Stimulated activated CD8-positive, alpha-beta memory T cell treated with anti-CD3 and anti-CD28 coated beads, Interleukin-2, amount 100 ng/mL, for 48 hours (primary cell): ENCODE measurements around the gene SLAMF6.
"Not testable (repeated sequence)": the region's sequence is repeated elsewhere in the genome, so short reads cannot be mapped to it uniquely, and the experiment has no call there.

ENCODE experiments used
- DNase-seq, 2 donors: peaks; one replicate each; pipeline ENCODE4 v3.0.0-alpha.2; 2020; ENCODE audit warnings: low read depth in 2 of 2

The SLAMF6 gene

GRCh38 chr1:160504651-160505050 lies 18.4 kb downstream of the SLAMF6 start:
- DNase-seq, result no peak

GRCh38 chr1:160503087-160503486 lies 20.0 kb downstream of the SLAMF6 start:
- no peak for DNase-seq

GRCh38 chr1:160500321-160500990 lies 22.6 kb downstream of the SLAMF6 start:
- DNase-seq, result no peak

GRCh38 chr1:160499631-160500030 lies 23.4 kb downstream of the SLAMF6 start:
- no peak for DNase-seq

GRCh38 chr1:160498301-160499065 lies 24.6 kb downstream of the SLAMF6 start:
- not testable (repeated sequence) for DNase-seq

- DNase-seq, result no peak
Observed at GRCh38 chr1:160496334-160496733, 26.7 kb downstream of the SLAMF6 start.

- DNase-seq, result no peak
Observed at GRCh38 chr1:160494620-160495019, 28.4 kb downstream of the SLAMF6 start.

GRCh38 chr1:160492617-160493016 lies 30.4 kb downstream of the SLAMF6 start:
- DNase-seq, result no peak

GRCh38 chr1:160491981-160492380 lies 31.1 kb downstream of the SLAMF6 start:
- DNase-seq, result no peak

GRCh38 chr1:160491017-160491416 lies 32.0 kb downstream of the SLAMF6 start:
- DNase-seq, result no peak

GRCh38 chr1:160489513-160490261 lies 33.4 kb downstream of the SLAMF6 start:
- no peak for DNase-seq

- no peak for DNase-seq
Observed at GRCh38 chr1:160488347-160489058, 34.6 kb downstream of the SLAMF6 start.

- DNase-seq, result no peak
Observed at GRCh38 chr1:160486453-160486852, 36.6 kb downstream of the SLAMF6 start.

- no peak for DNase-seq
Observed at GRCh38 chr1:160483505-160484185, 39.4 kb downstream of the SLAMF6 start.

GRCh38 chr1:160481979-160482596 lies 41.0 kb downstream of the SLAMF6 start:
- no peak for DNase-seq

- DNase-seq, result not testable (repeated sequence)
Observed at GRCh38 chr1:160480781-160481180, 42.3 kb downstream of the SLAMF6 start.

GRCh38 chr1:160479091-160479490 lies 44.0 kb downstream of the SLAMF6 start:
- DNase-seq, result not testable (repeated sequence)

- no peak for DNase-seq
Observed at GRCh38 chr1:160474392-160475242, 48.4 kb downstream of the SLAMF6 start.

- no peak for DNase-seq
Observed at GRCh38 chr1:160472112-160472511, 50.9 kb downstream of the SLAMF6 start.

- DNase-seq, result no peak
Observed at GRCh38 chr1:160471253-160471652, 51.8 kb downstream of the SLAMF6 start.
